Vagina (tissue), 2 donors: ENCODE data around the gene CNTN5.

Experiments used
- CTCF ChIP-seq, 3 experiments: fragments of 450-650 bp in 2 of 3; fragments of 200-600 bp in 1 of 3; sonication (generic) in 1 of 3; IDR thresholded peaks; one replicate each; pipeline ENCODE4 v1.5.1; 2017 to 2019; ENCODE audit warnings: antibody characterized with exemption in 3 of 3, mild to moderate bottlenecking in 2 of 3, moderate library complexity in 2 of 3
- POLR2A ChIP-seq, 2 donors: fragments of 450-650 bp; IDR thresholded peaks; one replicate each; pipeline ENCODE4 v1.6.1; 2017; ENCODE audit warnings: antibody characterized with exemption in 2 of 2, mild to moderate bottlenecking in 2 of 2, moderate library complexity in 2 of 2

GRCh38 chr11:99911116-99911515, 890.4 kb downstream of the CNTN5 start:
- no peak for TF ChIP-seq CTCF (IDR thresholded peaks at IDR 0.05)
- TF ChIP-seq POLR2A (IDR thresholded peaks at IDR 0.05) = no peak
